ENCODE measurements around the gene AKT1S1. TPM values are rescaled to one million over a fixed set of nuclear protein-coding genes. Genes with fewer than 3 reads are reported as not detected.
A peak's percentile ranks its signal among the peaks of the same experiment; 100 is the strongest.

AKT1S1 gene
- total RNA-seq, 1 donor from 2014 or later: 48.2 TPM

DNA sequence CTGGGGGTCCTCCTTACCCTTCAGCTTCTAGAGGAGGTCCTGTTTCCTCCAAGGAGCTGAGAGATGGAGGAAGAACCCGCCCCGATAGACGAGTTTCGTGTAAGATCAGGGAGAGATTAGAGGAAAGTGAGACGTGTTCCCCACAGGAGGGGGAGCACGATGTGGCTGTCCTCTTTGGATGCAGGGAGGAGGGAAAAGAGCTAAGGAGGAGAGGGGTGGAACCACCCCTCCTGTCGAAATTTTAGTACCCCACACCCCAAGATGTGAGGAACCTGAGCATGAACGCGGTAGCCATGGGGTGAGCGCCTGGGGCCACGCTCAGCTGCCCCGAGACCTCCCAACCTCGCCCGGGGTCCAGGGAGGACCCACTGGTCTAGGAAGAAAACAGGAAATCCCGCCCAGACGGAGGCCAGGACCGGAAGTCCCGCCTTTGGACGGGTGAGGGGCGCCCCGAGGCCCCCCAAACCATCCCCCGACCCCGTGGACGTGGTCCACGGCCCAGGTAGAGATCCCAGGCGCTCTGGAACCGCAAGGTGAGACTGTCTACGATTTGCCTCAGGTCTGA is 1.2 kb downstream of the AKT1S1 start:
- peaks cover 13% of the 10 kb centered on the region for H3K36me3 Mint-ChIP-seq (ENCODE audit: low read depth, unreplicated experiment)
- DNase-seq (ENCODE audit: low spot score): peak; percentile 58

DNA sequence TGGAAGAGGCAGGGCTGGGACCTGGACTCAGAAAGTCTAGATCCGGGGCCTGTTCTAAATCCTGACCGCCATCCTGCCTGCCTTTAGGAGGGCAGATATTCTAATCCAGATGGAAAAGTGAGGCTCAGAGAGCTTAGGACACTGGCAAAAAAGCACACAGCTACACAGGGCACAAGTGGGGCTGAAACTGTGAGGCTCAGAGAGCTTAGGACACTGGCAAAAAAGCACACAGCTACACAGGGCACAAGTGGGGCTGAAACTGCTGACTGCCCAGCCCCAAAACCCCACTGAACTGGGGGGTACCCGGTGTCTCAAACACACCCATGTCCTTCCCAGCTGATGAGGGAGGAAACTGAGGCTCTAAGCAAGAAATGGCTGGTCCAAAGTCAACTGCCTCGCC is 2.0 kb downstream of the AKT1S1 start:
- peaks cover 26% of the 10 kb centered on the region for H3K27me3 Mint-ChIP-seq (ENCODE audit: unreplicated experiment)
- H3K27ac Mint-ChIP-seq (ENCODE audit: unreplicated experiment): no peak overlapping the region
- H3K9me3 Mint-ChIP-seq (ENCODE audit: unreplicated experiment): no peaks in the 10 kb centered on the region
- H3K4me1 Mint-ChIP-seq (ENCODE audit: unreplicated experiment): peaks cover 35% of the 10 kb centered on the region
- H3K36me3 Mint-ChIP-seq (ENCODE audit: low read depth, unreplicated experiment): peaks cover 13% of the 10 kb centered on the region
- DNase-seq (ENCODE audit: low spot score): no peak
- H3K4me3 Mint-ChIP-seq (ENCODE audit: unreplicated experiment): no peak overlapping the region
- TF ChIP-seq, protein P1, sequence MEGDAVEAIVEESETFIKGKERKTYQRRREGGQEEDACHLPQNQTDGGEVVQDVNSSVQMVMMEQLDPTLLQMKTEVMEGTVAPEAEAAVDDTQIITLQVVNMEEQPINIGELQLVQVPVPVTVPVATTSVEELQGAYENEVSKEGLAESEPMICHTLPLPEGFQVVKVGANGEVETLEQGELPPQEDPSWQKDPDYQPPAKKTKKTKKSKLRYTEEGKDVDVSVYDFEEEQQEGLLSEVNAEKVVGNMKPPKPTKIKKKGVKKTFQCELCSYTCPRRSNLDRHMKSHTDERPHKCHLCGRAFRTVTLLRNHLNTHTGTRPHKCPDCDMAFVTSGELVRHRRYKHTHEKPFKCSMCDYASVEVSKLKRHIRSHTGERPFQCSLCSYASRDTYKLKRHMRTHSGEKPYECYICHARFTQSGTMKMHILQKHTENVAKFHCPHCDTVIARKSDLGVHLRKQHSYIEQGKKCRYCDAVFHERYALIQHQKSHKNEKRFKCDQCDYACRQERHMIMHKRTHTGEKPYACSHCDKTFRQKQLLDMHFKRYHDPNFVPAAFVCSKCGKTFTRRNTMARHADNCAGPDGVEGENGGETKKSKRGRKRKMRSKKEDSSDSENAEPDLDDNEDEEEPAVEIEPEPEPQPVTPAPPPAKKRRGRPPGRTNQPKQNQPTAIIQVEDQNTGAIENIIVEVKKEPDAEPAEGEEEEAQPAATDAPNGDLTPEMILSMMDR (IDR thresholded peaks at IDR 0.05; ENCODE audit: unreplicated experiment): no peak

More for the DNA sequence above, 1.2 kb downstream of the AKT1S1 start:
- Mint-ChIP-seq H3K4me1 (ENCODE audit: unreplicated experiment) (peaks cover 31% of the 10 kb centered on the region), H3K4me3 (ENCODE audit: unreplicated experiment) (no peak overlapping the region), H3K27ac (ENCODE audit: unreplicated experiment) (no peak overlapping the region), H3K9me3 (ENCODE audit: unreplicated experiment) (no peaks in the 10 kb centered on the region), H3K27me3 (ENCODE audit: unreplicated experiment) (peaks cover 24% of the 10 kb centered on the region)
- TF ChIP-seq, protein P1 (IDR thresholded peaks at IDR 0.05; ENCODE audit: unreplicated experiment): no peak

DNA sequence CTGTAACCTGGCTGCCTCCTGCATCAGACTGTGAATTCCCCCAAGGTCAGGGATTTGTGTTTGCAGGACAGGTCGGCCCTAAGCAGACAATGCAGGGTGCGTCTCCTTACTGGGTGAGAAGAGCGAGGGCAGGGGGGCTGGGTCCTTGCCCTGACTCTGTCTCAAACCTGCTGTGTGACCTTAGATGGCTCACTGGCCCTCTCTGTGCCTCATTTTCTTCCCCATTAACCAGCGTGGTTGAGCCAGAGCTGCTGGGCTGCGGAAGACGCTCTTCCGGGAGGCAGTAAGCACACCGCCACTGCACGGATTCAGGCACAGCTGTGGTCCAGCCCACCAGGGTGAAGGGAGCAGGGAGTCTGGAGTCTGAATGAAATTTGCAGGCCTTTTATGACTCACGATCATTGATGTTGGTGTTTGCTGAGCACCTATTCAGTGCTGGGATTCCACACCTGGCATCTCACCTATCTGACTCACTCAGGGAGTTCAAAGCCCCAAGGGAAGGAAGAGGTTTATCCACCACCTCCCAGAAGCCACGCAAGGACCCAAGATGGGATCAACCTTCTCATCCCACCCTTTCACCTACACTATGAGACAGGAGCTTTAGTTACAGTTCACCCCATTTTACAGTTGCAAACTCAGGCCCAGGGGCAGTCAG is 2.5 kb downstream of the AKT1S1 start:
- Mint-ChIP-seq H3K9me3 (ENCODE audit: unreplicated experiment) (no peaks in the 10 kb centered on the region), H3K36me3 (ENCODE audit: low read depth, unreplicated experiment) (peaks cover 13% of the 10 kb centered on the region), H3K27ac (ENCODE audit: unreplicated experiment) (peak overlapping the region; percentile 24), H3K4me1 (ENCODE audit: unreplicated experiment) (peaks cover 36% of the 10 kb centered on the region), H3K27me3 (ENCODE audit: unreplicated experiment) (peaks cover 27% of the 10 kb centered on the region), H3K4me3 (ENCODE audit: unreplicated experiment) (peak overlapping the region; percentile 56)
- TF ChIP-seq, protein P1 (IDR thresholded peaks at IDR 0.05; ENCODE audit: unreplicated experiment): no peak
- no peak for DNase-seq (ENCODE audit: low spot score)

DNA sequence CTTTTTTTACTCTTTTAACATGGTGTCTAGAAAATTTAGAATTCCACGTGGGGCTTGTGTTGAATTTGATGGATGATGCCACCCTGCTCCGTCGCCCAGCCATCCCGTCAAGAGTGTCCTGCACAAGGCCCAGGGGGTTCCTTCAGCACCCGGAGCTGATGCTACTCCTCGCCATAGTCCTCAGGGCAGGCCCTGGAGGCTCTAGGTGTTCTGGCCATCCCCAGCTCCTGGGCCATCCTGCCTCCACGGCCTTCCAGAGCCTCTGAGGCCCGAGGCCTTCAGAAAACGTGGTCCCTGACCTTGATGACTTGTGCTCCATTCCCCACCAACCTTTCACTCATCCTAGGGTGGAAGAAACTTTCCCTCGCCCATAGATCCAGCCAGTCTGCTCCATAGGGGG is 3.3 kb downstream of the AKT1S1 start:
- peaks cover 6% of the 10 kb centered on the region for H3K36me3 Mint-ChIP-seq (ENCODE audit: low read depth, unreplicated experiment)
- peak overlapping the region; percentile 48 for H3K27ac Mint-ChIP-seq (ENCODE audit: unreplicated experiment)
- H3K4me1 Mint-ChIP-seq (ENCODE audit: unreplicated experiment): peaks cover 32% of the 10 kb centered on the region
- TF ChIP-seq, protein P1 (IDR thresholded peaks at IDR 0.05; ENCODE audit: unreplicated experiment): no peak
- peak overlapping the region; percentile 56 for H3K4me3 Mint-ChIP-seq (ENCODE audit: unreplicated experiment)
- peaks cover 26% of the 10 kb centered on the region for H3K27me3 Mint-ChIP-seq (ENCODE audit: unreplicated experiment)
- no peaks in the 10 kb centered on the region for H3K9me3 Mint-ChIP-seq (ENCODE audit: unreplicated experiment)
- no peak for DNase-seq (ENCODE audit: low spot score)

DNA sequence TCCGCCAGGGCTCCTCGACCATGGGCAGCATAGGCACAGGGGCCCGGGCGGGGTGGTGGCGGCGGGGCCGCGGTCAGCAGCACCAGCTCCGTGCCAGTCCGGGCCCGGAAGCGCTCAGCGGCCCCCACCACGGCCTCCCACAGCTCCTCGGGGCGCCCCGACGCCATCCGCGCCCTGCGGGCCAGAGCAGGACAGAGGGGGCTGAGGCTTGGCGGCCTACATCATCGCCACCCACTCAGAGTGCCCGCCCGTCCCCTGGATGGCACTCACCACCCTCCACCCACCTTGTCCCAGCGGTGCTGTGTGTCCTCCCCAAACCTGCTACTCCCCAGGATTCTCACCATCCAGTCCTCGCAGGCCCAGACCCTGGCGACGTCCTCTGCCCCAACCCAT is 4.0 kb downstream of the AKT1S1 start:
- H3K4me3 Mint-ChIP-seq (ENCODE audit: unreplicated experiment): no peak overlapping the region
- peaks cover 26% of the 10 kb centered on the region for H3K4me1 Mint-ChIP-seq (ENCODE audit: unreplicated experiment)
- TF ChIP-seq, protein P1 (IDR thresholded peaks at IDR 0.05; ENCODE audit: unreplicated experiment): no peak
- H3K27ac Mint-ChIP-seq (ENCODE audit: unreplicated experiment): no peak overlapping the region
- DNase-seq (ENCODE audit: low spot score): no peak
- peaks cover 5% of the 10 kb centered on the region for H3K36me3 Mint-ChIP-seq (ENCODE audit: low read depth, unreplicated experiment)
- no peaks in the 10 kb centered on the region for H3K9me3 Mint-ChIP-seq (ENCODE audit: unreplicated experiment)
- peaks cover 25% of the 10 kb centered on the region for H3K27me3 Mint-ChIP-seq (ENCODE audit: unreplicated experiment)
